H1 (cell line): ENCODE data around the gene HLA-DRB1. TPM values are rescaled to one million over a fixed set of nuclear protein-coding genes. Genes with fewer than 3 reads are reported as not detected.

Experiments
- CTCF ChIA-PET: fragments of 300-600 bp; sonication (Branson Sonifier 250); formaldehyde crosslinking; loops from one replicate; lab custom pipeline; 2021; ENCODE audit not compliant: partially characterized antibody; lab: Charles Lee
- POLR2A ChIA-PET: fragments of 300-600 bp; sonication (Branson Sonifier 250); formaldehyde crosslinking; loops from one replicate; lab custom pipeline; 2021; ENCODE audit warnings: inconsistent platforms; ENCODE audit not compliant: partially characterized antibody; lab: Charles Lee
- DNase-seq, 2 experiments: peaks; one replicate each; pipeline versions ENCODE4 v3.0.0 to v3.0.0-alpha.2; 2010 to 2022; ENCODE audit warnings: low spot score in 2 of 2, low read depth in 1 of 2, mixed read lengths in 1 of 2
- FAIRE-seq: peaks from 2 replicates; lab custom pipeline; 2011; peaks lifted over from hg19 to GRCh38; lab: Jason Lieb, UNC
- H2AFZ ChIP-seq: 2 replicates; pipeline ENCODE4 v1.8.1; 2012; ENCODE audit warnings: low read length, inconsistent platforms
- H2AK5ac ChIP-seq: 2 replicates; pipeline ENCODE4 v1.6.1; 2013; ENCODE audit warnings: low read depth, low read length
- H2BK120ac ChIP-seq: replicated peaks from 2 replicates; pipeline ENCODE3; 2013; ENCODE audit warnings: low read depth, low read length, inconsistent platforms
- H2BK12ac ChIP-seq: 2 replicates; pipeline ENCODE4 v1.6.1; 2013; ENCODE audit warnings: low read depth, low read length
- H2BK15ac ChIP-seq: 2 replicates; pipeline ENCODE4 v1.6.1; 2013; ENCODE audit warnings: low read length
- H2BK20ac ChIP-seq: 2 replicates; pipeline ENCODE4 v1.6.1; 2013; ENCODE audit warnings: low read length
- H2BK5ac ChIP-seq: 2 replicates; pipeline ENCODE4 v1.6.1; 2013; ENCODE audit warnings: low read depth, low read length
- H3K14ac ChIP-seq: 2 replicates; pipeline ENCODE4 v1.6.1; 2013; ENCODE audit warnings: inconsistent platforms; ENCODE audit not compliant: insufficient read length
- H3K18ac ChIP-seq: 2 replicates; pipeline ENCODE4 v1.6.1; 2013; ENCODE audit warnings: low read length; ENCODE audit errors: extremely low read depth
- H3K23ac ChIP-seq: 2 replicates; pipeline ENCODE4 v1.6.1; 2013; ENCODE audit warnings: inconsistent platforms; ENCODE audit not compliant: insufficient read length
- H3K23me2 ChIP-seq: 2 replicates; pipeline ENCODE4 v1.6.1; 2013; ENCODE audit warnings: low read depth, low read length
- H3K27ac ChIP-seq: 2 replicates; pipeline ENCODE4 v1.6.1; 2011; ENCODE audit warnings: low read depth, low read length, inconsistent platforms
- H3K27me3 ChIP-seq, 4 experiments: replicated peaks in 1 of 4; 1 replicate in 1 of 4; 2 replicates in 3 of 4; pipeline versions ENCODE4 v1.6.1 to v1.8.1; 2011 to 2013; ENCODE audit warnings: low read length in 3 of 4, mild to moderate bottlenecking in 3 of 4, inconsistent platforms in 2 of 4, mixed read lengths in 2 of 4, moderate library complexity in 1 of 4; ENCODE audit not compliant: control insufficient read depth in 3 of 4, insufficient read depth in 3 of 4; ENCODE audit errors: extremely low read depth in 1 of 4
- H3K36me3 ChIP-seq, 4 experiments: 2 replicates each; pipeline versions ENCODE4 v1.6.1 to v1.8.1; 2011 to 2013; ENCODE audit warnings: mild to moderate bottlenecking in 4 of 4, low read length in 3 of 4, moderate library complexity in 2 of 4, control low read depth in 1 of 4, inconsistent platforms in 1 of 4; ENCODE audit not compliant: insufficient read depth in 4 of 4, control insufficient read depth in 2 of 4
- H3K4ac ChIP-seq: replicated peaks from 2 replicates; pipeline ENCODE3; 2013; ENCODE audit warnings: low read length, low read depth, mixed read lengths, inconsistent platforms; ENCODE audit not compliant: insufficient read length
- H3K4me1 ChIP-seq, 4 experiments: replicated peaks in 1 of 4; 1 replicate in 1 of 4; 2 replicates in 3 of 4; pipeline versions ENCODE4 v1.6.1 to v1.8.1; 2011 to 2013; ENCODE audit warnings: low read length in 3 of 4, inconsistent platforms in 2 of 4, mixed read lengths in 1 of 4; ENCODE audit not compliant: insufficient read depth in 4 of 4, control insufficient read depth in 3 of 4
- H3K4me2 ChIP-seq, 2 experiments: 2 replicates each; pipeline versions ENCODE4 v1.6.1 to v1.8.1; 2011 to 2013; ENCODE audit warnings: low read depth in 2 of 2, low read length in 2 of 2, control low read depth in 1 of 2, inconsistent platforms in 1 of 2, mild to moderate bottlenecking in 1 of 2; ENCODE audit not compliant: insufficient read depth in 1 of 2
- H3K4me3 ChIP-seq, 4 experiments: fragments of 200-600, 300-600 bp in 1 of 4; sonication (generic), shearing (Covaris generic), sonication (Bioruptor Twin) in 1 of 4; 2 replicates each; pipeline versions ENCODE4 v1.5.1 to v1.8.1; 2011 to 2016; ENCODE audit warnings: low read length in 4 of 4, low read depth in 3 of 4, control low read depth in 2 of 4, inconsistent platforms in 2 of 4, mild to moderate bottlenecking in 2 of 4, mixed read lengths in 1 of 4, moderate library complexity in 1 of 4; ENCODE audit not compliant: insufficient read depth in 2 of 4; ENCODE audit errors: extremely low read depth in 1 of 4
- H3K56ac ChIP-seq: replicated peaks from 2 replicates; pipeline ENCODE3; 2013; ENCODE audit warnings: low read depth, mild to moderate bottlenecking, mixed read lengths, low read length, inconsistent platforms; ENCODE audit not compliant: insufficient read length
- H3K79me1 ChIP-seq: 2 replicates; pipeline ENCODE4 v1.6.1; 2013; ENCODE audit warnings: low read depth, low read length, control low read depth
- H3K79me2 ChIP-seq, 2 experiments: 2 replicates each; pipeline versions ENCODE4 v1.6.1 to v1.8.1; 2012 to 2013; ENCODE audit warnings: low read length in 2 of 2, mild to moderate bottlenecking in 2 of 2, inconsistent platforms in 1 of 2; ENCODE audit not compliant: insufficient read depth in 2 of 2, control insufficient read depth in 1 of 2
- H3K9ac ChIP-seq, 4 experiments: replicated peaks in 1 of 4; 1 replicate in 1 of 4; 2 replicates in 3 of 4; pipeline versions ENCODE4 v1.6.1 to v1.8.1; 2011 to 2013; ENCODE audit warnings: low read depth in 3 of 4, low read length in 3 of 4, control low read depth in 2 of 4, mild to moderate bottlenecking in 2 of 4, moderate library complexity in 2 of 4, inconsistent platforms in 1 of 4; ENCODE audit errors: extremely low read depth in 1 of 4
- H3K9me3 ChIP-seq, 2 experiments: 2 replicates each; pipeline versions ENCODE4 v1.6.1 to v1.8.1; 2012 to 2013; ENCODE audit warnings: mild to moderate bottlenecking in 2 of 2, moderate library complexity in 2 of 2, control low read depth in 1 of 2, inconsistent platforms in 1 of 2, low read depth in 1 of 2, low read length in 1 of 2, mixed read lengths in 1 of 2; ENCODE audit not compliant: insufficient read depth in 2 of 2
- H4K20me1 ChIP-seq, 2 experiments: replicated peaks in 1 of 2; 2 replicates each; pipeline versions ENCODE3 to v1.8.1; 2011 to 2013; ENCODE audit warnings: inconsistent platforms in 2 of 2, low read length in 2 of 2, mild to moderate bottlenecking in 1 of 2; ENCODE audit not compliant: insufficient read depth in 2 of 2, control insufficient read depth in 1 of 2
- H4K5ac ChIP-seq: 2 replicates; pipeline ENCODE4 v1.6.1; 2013; ENCODE audit warnings: low read length, low read depth, mixed read lengths, inconsistent platforms; ENCODE audit not compliant: insufficient read length
- H4K8ac ChIP-seq: 2 replicates; pipeline ENCODE4 v1.8.0; 2013; ENCODE audit warnings: mild to moderate bottlenecking, moderate library complexity, low read length, inconsistent platforms; ENCODE audit not compliant: insufficient read depth; ENCODE audit errors: extremely low read depth
- H4K91ac ChIP-seq: replicated peaks from 2 replicates; pipeline ENCODE3; 2013; ENCODE audit warnings: low read length, mixed read lengths, inconsistent platforms; ENCODE audit not compliant: insufficient read length
- ATF2 ChIP-seq: IDR thresholded peaks from 2 replicates; pipeline ENCODE4 v1.6.1; 2012; ENCODE audit warnings: low read length, inconsistent platforms
- CHD1 ChIP-seq: IDR thresholded peaks from 2 replicates; pipeline ENCODE4 v1.6.1; 2012; ENCODE audit warnings: low read depth, low read length, improper control_type of control experiment
- EP300 ChIP-seq, 2 experiments: IDR thresholded peaks; 1 replicate in 1 of 2; 2 replicates in 1 of 2; pipeline ENCODE4 v1.6.1; 2011 to 2012; ENCODE audit warnings: low read depth in 2 of 2, low read length in 2 of 2, mild to moderate bottlenecking in 2 of 2, borderline replicate concordance in 1 of 2, inconsistent platforms in 1 of 2, moderate library complexity in 1 of 2
- EZH2 ChIP-seq: fragments of 200-600 bp; sonication (generic); IDR thresholded peaks from 2 replicates; pipeline ENCODE4 v1.7.1; 2012; ENCODE audit warnings: low read depth, mild to moderate bottlenecking, moderate library complexity, low read length, inconsistent platforms; ENCODE audit not compliant: severe bottlenecking
- HDAC2 ChIP-seq, 2 experiments: fragments of 300-600 bp in 1 of 2; sonication (generic) in 1 of 2; IDR thresholded peaks; 2 replicates each; pipeline ENCODE4 v1.6.1; 2011 to 2012; ENCODE audit warnings: low read depth in 2 of 2, low read length in 2 of 2, mild to moderate bottlenecking in 2 of 2, moderate library complexity in 2 of 2, borderline replicate concordance in 1 of 2, inconsistent platforms in 1 of 2
- RBBP5 ChIP-seq: IDR thresholded peaks from 2 replicates; pipeline ENCODE4 v1.7.1; 2012; ENCODE audit warnings: low read depth, mild to moderate bottlenecking, inconsistent platforms, low read length, moderate library complexity, borderline replicate concordance
- TCF12 ChIP-seq: IDR thresholded peaks from 2 replicates; pipeline ENCODE4 v1.6.1; 2011; ENCODE audit warnings: low read depth, mild to moderate bottlenecking, low read length
- polyA plus RNA-seq, 7 experiments: library from polyadenylated mRNA; depleted of rRNA in 3 of 7; stranded (reverse) in 5 of 7; unstranded in 2 of 7; fragments of >200 nt in 5 of 7; fragments of 200-250 nt in 2 of 7; gene quantifications; 1 replicate in 5 of 7; 2 replicates in 1 of 7; 4 replicates in 1 of 7; pipeline versions ENCODE4 v1.2.1 to v1.2.3, GENCODE V29; 2011 to 2013; ENCODE audit warnings: missing spikeins in 2 of 7, mixed read lengths in 2 of 7
- total RNA-seq: library from RNA; stranded (reverse); fragmentation: NEBNext Ultra II Directional; extraction: Animal tissue kit (Norgen Biotek cat#: 25700); gene quantifications from 2 replicates; pipeline ENCODE4 v1.2.1, GENCODE V29; 2021

HLA-DRB1 gene
- total and polyA plus RNA-seq, 2 of the 8 experiments (the other 6 are each of a cell fraction or from before 2014, with no cell fraction given) = 6.7 to 7.5 TPM

DNA sequence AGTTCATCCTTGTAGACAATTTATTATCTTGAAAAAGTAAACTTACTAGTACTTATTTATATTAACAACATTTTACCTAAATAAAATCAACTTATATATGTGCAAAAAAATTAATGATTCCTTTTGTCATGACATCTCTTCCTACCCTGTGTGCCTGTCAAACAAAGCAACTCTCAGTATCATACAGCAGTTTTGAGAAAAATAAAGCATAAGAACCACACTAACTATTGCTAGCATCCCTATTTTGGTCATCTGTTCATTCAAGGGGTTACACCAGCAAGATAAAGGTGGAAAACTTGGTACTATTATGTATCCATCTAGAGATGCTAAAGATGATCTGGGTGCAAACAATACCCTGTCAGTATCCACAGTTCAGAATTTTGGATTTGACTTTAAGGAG lies 7.4 kb upstream of the HLA-DRB1 start:
- Histone ChIP-seq H3K23me2 (no peaks in the 10 kb centered on the region), H3K4me2 (no peak overlapping the region), H2BK5ac (no peak overlapping the region), H3K23ac (no peak overlapping the region), H4K91ac (no peak overlapping the region), H3K18ac (no peak overlapping the region), H2BK12ac (no peak overlapping the region), H3K9me3 (no peaks in the 10 kb centered on the region), H3K27me3 (no peaks in the 10 kb centered on the region), H3K79me2 (no peaks in the 10 kb centered on the region), H2AFZ (no peak overlapping the region), H2AK5ac (no peak overlapping the region), H2BK20ac (no peak overlapping the region), H2BK15ac (no peak overlapping the region), H3K79me1 (no peaks in the 10 kb centered on the region), H3K14ac (no peak overlapping the region), H3K56ac (no peak overlapping the region), H4K5ac (no peak overlapping the region), H3K4me1 (no peaks in the 10 kb centered on the region), H3K4me3 (no peak overlapping the region), H3K9ac (no peak overlapping the region), H3K27ac (no peak overlapping the region), H4K8ac (no peak overlapping the region), H3K36me3 (no peaks in the 10 kb centered on the region), H2BK120ac (no peak overlapping the region), H3K4ac (no peak overlapping the region), H4K20me1 (no peaks in the 10 kb centered on the region)
- POLR2A ChIA-PET = interaction anchor here (0.8 kb wide), 1 partner anchor 12 kb away, joined by 3 read pairs; no protein-coding TSS in a partner anchor
- CTCF ChIA-PET = no interaction called here
- DNase-seq = no peak
- no peak for FAIRE-seq
- TF ChIP-seq EZH2 = no peak
- no peak for TF ChIP-seq HDAC2 (IDR thresholded peaks at IDR 0.05; ENCODE audit: borderline replicate concordance in 1 of 2, low read depth in 2 of 2, low read length in 2 of 2)
- TF ChIP-seq TCF12 = no peak
- TF ChIP-seq ATF2 = no peak
- TF ChIP-seq CHD1 = no peak
- no peak for TF ChIP-seq RBBP5
- TF ChIP-seq EP300 (IDR thresholded peaks at IDR 0.05; ENCODE audit: borderline replicate concordance in 1 of 2, low read depth in 2 of 2, low read length in 2 of 2) = no peak
